ENCODE data around the gene DAPP1. TPM values are rescaled to one million over a fixed set of nuclear protein-coding genes. Genes with fewer than 3 reads are reported as not detected.

Gene DAPP1
- total RNA-seq, 1 donor from 2014 or later: 29.5 TPM

- Mint-ChIP-seq H3K36me3 (ENCODE audit: low read depth) (no peaks in the 10 kb centered on the region), H3K4me3 (no peak overlapping the region), H3K27ac (no peak overlapping the region), H3K27me3 (peaks cover 2% of the 10 kb centered on the region), H3K4me1 (peaks cover 27% of the 10 kb centered on the region), H3K9me3 (no peaks in the 10 kb centered on the region)
- intact Hi-C loops (cut with micrococcal nuclease): no loop called here
- no peak for DNase-seq
These were observed 6.1 kb upstream of the DAPP1 start for GRCh38 chr4:99810536-99810935.

GRCh38 chr4:99811117-99811516 lies 5.5 kb upstream of the DAPP1 start:
- peaks cover 32% of the 10 kb centered on the region for H3K4me1 Mint-ChIP-seq
- no peaks in the 10 kb centered on the region for H3K36me3 Mint-ChIP-seq (ENCODE audit: low read depth)
- no peak for DNase-seq
- H3K4me3 Mint-ChIP-seq: no peak overlapping the region
- no peaks in the 10 kb centered on the region for H3K9me3 Mint-ChIP-seq
- H3K27me3 Mint-ChIP-seq: peaks cover 2% of the 10 kb centered on the region
- no peak overlapping the region for H3K27ac Mint-ChIP-seq
- intact Hi-C loops (cut with micrococcal nuclease): loop anchor here (1.0 kb wide), 2 partner anchors 74 to 138 kb away; no protein-coding TSS in a partner anchor

DNA sequence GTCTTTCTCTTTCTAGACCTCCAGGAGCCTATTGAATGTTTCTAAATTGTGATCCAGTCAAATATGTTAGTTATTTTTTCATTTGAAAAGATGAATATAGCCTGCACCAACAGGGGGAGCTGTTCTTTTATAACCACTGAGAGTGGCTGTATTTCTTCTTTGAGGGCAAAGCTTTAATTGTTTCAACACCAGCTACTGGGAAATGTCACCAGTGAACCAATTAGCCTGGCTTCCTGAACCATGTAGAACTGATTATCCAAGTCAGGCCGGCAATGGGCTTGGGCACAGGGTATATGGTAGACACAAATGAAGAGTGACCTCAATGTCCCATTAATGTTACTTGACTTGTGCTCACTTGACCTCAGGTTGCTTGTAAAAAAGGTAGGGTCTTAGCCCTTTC lies 4.8 kb upstream of the DAPP1 start:
- no peak overlapping the region for H3K27ac Mint-ChIP-seq
- DNase-seq: peak; percentile 89
- peaks cover 39% of the 10 kb centered on the region for H3K4me1 Mint-ChIP-seq
- H3K4me3 Mint-ChIP-seq: no peak overlapping the region
- H3K9me3 Mint-ChIP-seq: no peaks in the 10 kb centered on the region
- intact Hi-C loops (cut with micrococcal nuclease): loop anchor here (1.0 kb wide), 2 partner anchors 73 to 137 kb away; no protein-coding TSS in a partner anchor
- peaks cover 2% of the 10 kb centered on the region for H3K27me3 Mint-ChIP-seq
- H3K36me3 Mint-ChIP-seq (ENCODE audit: low read depth): no peaks in the 10 kb centered on the region

- H3K9me3 Mint-ChIP-seq: no peaks in the 10 kb centered on the region
- no peaks in the 10 kb centered on the region for H3K27me3 Mint-ChIP-seq
- peaks cover 62% of the 10 kb centered on the region for H3K4me1 Mint-ChIP-seq
- intact Hi-C loops (cut with micrococcal nuclease): loop anchor here (1.0 to 5.0 kb wide), 6 partner anchors 32 to 282 kb away; partner anchors contain the start of genes H2AZ1 and LAMTOR3
- H3K4me3 Mint-ChIP-seq: peak overlapping the region; percentile 95
- peak overlapping the region; percentile 97 for H3K27ac Mint-ChIP-seq
- DNase-seq: no peak
- peaks cover 11% of the 10 kb centered on the region for H3K36me3 Mint-ChIP-seq (ENCODE audit: low read depth)
These were observed 1.0 kb upstream of the DAPP1 start for GRCh38 chr4:99815597-99816011.

GRCh38 chr4:99817309-99817890 lies 773 bp downstream of the DAPP1 start:
- H3K9me3 Mint-ChIP-seq: no peaks in the 10 kb centered on the region
- H3K4me3 Mint-ChIP-seq: peak overlapping the region; percentile 95
- H3K27me3 Mint-ChIP-seq: no peaks in the 10 kb centered on the region
- H3K27ac Mint-ChIP-seq: peak overlapping the region; percentile 97
- peaks cover 17% of the 10 kb centered on the region for H3K36me3 Mint-ChIP-seq (ENCODE audit: low read depth)
- peak; percentile 65 for DNase-seq
- peaks cover 71% of the 10 kb centered on the region for H3K4me1 Mint-ChIP-seq
- intact Hi-C loops (cut with micrococcal nuclease): loop anchor here (1.0 to 5.0 kb wide), 3 partner anchors 9 to 280 kb away; partner anchors contain the start of gene LAMTOR3

- no peaks in the 10 kb centered on the region for H3K9me3 Mint-ChIP-seq
- H3K4me1 Mint-ChIP-seq: peaks cover 75% of the 10 kb centered on the region
- H3K4me3 Mint-ChIP-seq: peak overlapping the region; percentile 95
- H3K27ac Mint-ChIP-seq: peak overlapping the region; percentile 6
- intact Hi-C loops (cut with micrococcal nuclease): loop anchor here (5.0 kb wide), 1 partner anchor 279 kb away; no protein-coding TSS in a partner anchor
- DNase-seq: no peak
- no peaks in the 10 kb centered on the region for H3K27me3 Mint-ChIP-seq
- peaks cover 23% of the 10 kb centered on the region for H3K36me3 Mint-ChIP-seq (ENCODE audit: low read depth)
These were observed 2.0 kb downstream of the DAPP1 start for GRCh38 chr4:99818661-99819060.

- Mint-ChIP-seq H3K9me3 (no peaks in the 10 kb centered on the region), H3K27ac (peak overlapping the region; percentile 69), H3K4me3 (peak overlapping the region; percentile 20), H3K27me3 (no peaks in the 10 kb centered on the region), H3K4me1 (peaks cover 76% of the 10 kb centered on the region), H3K36me3 (ENCODE audit: low read depth) (peaks cover 43% of the 10 kb centered on the region)
- intact Hi-C loops (cut with micrococcal nuclease): no loop called here
- DNase-seq: no peak
These were observed 5.4 kb downstream of the DAPP1 start for GRCh38 chr4:99821918-99822503.

DNA sequence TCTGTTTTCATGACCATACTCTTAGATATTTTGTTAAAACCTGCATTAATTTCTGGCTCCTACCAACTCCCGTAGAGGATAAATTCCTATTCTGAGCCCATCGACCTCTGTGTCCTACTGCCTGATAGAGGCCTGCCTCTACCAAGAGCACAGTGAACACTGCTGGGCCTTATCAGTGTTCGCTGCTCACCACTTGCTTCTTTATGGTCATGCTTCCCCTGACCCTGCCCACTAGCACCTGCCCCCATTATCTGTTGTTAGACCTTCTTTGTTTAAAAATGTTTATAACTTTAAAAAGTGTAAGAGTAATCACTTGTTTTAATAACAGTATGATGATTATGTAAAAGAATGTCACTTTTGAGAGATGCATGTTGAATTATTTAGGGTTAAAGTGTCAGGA lies 6.1 kb downstream of the DAPP1 start:
- Mint-ChIP-seq H3K4me1 (peaks cover 74% of the 10 kb centered on the region), H3K9me3 (no peaks in the 10 kb centered on the region), H3K27me3 (no peaks in the 10 kb centered on the region), H3K27ac (no peak overlapping the region), H3K36me3 (ENCODE audit: low read depth) (peaks cover 41% of the 10 kb centered on the region), H3K4me3 (peak overlapping the region; percentile 13)
- DNase-seq: no peak
- intact Hi-C loops (cut with micrococcal nuclease): no loop called here

DNA sequence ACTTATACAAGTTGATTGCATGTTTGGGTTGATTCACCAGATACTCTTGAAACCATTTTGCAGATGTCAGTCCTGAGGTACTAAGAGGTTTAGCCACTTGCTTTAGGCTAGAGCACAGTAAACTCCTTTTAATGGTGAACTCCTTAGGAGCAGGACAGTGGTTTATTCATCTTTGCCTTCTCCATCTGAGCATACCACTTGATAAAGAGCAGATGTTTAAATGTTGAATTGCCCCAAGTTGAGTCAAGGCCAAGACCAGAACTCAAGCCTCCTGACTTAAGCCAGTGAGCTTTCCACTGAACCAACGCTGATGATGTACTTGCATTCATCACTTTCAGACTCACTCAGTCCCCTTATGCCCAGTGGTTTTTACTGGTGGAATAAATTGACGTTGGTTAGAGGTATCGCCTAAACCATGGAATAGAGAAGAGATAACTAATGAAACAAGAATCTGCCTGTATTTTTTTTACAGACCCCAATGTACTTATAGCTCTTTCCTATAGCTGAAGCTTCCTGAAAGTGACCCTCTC lies 7.5 kb downstream of the DAPP1 start:
- peaks cover 70% of the 10 kb centered on the region for H3K4me1 Mint-ChIP-seq
- intact Hi-C loops (cut with micrococcal nuclease): no loop called here
- H3K9me3 Mint-ChIP-seq: no peaks in the 10 kb centered on the region
- H3K4me3 Mint-ChIP-seq: no peak overlapping the region
- DNase-seq: no peak
- peaks cover 37% of the 10 kb centered on the region for H3K36me3 Mint-ChIP-seq (ENCODE audit: low read depth)
- H3K27me3 Mint-ChIP-seq: no peaks in the 10 kb centered on the region
- peak overlapping the region; percentile 35 for H3K27ac Mint-ChIP-seq

DNA sequence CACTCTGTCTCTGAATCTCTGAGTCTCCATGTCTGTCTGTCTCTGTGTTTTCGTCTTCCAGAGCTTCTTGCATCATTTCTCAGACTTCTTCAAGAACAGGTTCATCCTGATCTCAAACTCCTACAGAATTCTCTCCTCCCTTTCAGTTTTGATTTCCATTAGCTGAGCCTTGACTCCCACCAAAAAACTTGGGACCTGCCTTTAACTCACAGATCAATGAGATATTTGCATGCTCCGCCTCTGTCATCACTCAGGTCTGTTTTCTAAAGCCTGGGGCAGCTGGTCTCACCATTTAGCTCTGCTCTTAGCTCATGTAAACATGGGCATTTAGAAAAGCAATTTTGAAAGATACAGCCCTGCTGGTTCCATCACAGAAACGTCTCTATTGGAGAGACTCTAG lies 8.6 kb downstream of the DAPP1 start:
- no peak for DNase-seq
- H3K36me3 Mint-ChIP-seq (ENCODE audit: low read depth): peaks cover 32% of the 10 kb centered on the region
- peak overlapping the region; percentile 7 for H3K27ac Mint-ChIP-seq
- H3K9me3 Mint-ChIP-seq: no peaks in the 10 kb centered on the region
- H3K4me1 Mint-ChIP-seq: peaks cover 61% of the 10 kb centered on the region
- H3K27me3 Mint-ChIP-seq: no peaks in the 10 kb centered on the region
- H3K4me3 Mint-ChIP-seq: no peak overlapping the region
- intact Hi-C loops (cut with micrococcal nuclease): no loop called here

- Mint-ChIP-seq H3K36me3 (ENCODE audit: low read depth) (peaks cover 34% of the 10 kb centered on the region), H3K9me3 (no peaks in the 10 kb centered on the region), H3K4me3 (no peak overlapping the region), H3K27me3 (no peaks in the 10 kb centered on the region), H3K27ac (no peak overlapping the region), H3K4me1 (peaks cover 62% of the 10 kb centered on the region)
- intact Hi-C loops (cut with micrococcal nuclease): loop anchor here (1.0 kb wide), 1 partner anchor 9 kb away; no protein-coding TSS in a partner anchor
- no peak for DNase-seq
These were observed 9.4 kb downstream of the DAPP1 start for GRCh38 chr4:99826016-99826415.

GRCh38 chr4:99827454-99827853 lies 10.8 kb downstream of the DAPP1 start:
- Mint-ChIP-seq H3K27ac (peak overlapping the region; percentile 49), H3K4me1 (peaks cover 50% of the 10 kb centered on the region), H3K27me3 (no peaks in the 10 kb centered on the region), H3K9me3 (no peaks in the 10 kb centered on the region), H3K4me3 (no peak overlapping the region), H3K36me3 (ENCODE audit: low read depth) (peaks cover 28% of the 10 kb centered on the region)
- intact Hi-C loops (cut with micrococcal nuclease): no loop called here
- no peak for DNase-seq

GRCh38 chr4:99827857-99828256 lies 11.2 kb downstream of the DAPP1 start:
- peak overlapping the region; percentile 49 for H3K27ac Mint-ChIP-seq
- H3K36me3 Mint-ChIP-seq (ENCODE audit: low read depth): peaks cover 26% of the 10 kb centered on the region
- intact Hi-C loops (cut with micrococcal nuclease): no loop called here
- no peaks in the 10 kb centered on the region for H3K9me3 Mint-ChIP-seq
- peaks cover 46% of the 10 kb centered on the region for H3K4me1 Mint-ChIP-seq
- no peaks in the 10 kb centered on the region for H3K27me3 Mint-ChIP-seq
- H3K4me3 Mint-ChIP-seq: no peak overlapping the region
- no peak for DNase-seq

DNA sequence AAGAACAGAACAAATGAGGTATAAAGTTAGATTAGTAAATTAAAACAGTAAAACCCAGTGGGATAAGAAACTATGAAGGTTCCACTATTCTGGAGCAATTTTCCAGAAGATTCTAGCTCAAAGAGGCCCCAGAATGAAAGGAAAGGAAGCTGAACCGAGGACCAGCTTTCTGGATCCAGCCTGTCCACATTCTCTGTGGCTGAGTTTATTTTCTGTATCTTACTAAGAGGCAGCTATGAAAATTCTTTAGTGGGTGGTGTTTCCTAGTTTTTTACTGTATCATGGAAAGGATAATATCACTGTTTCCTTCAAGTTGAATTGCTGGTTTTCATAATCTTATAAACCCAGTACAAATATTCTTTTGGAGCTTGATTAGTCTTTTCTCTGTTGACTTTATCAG lies 11.8 kb downstream of the DAPP1 start:
- intact Hi-C loops (cut with micrococcal nuclease): no loop called here
- H3K27ac Mint-ChIP-seq: no peak overlapping the region
- H3K4me3 Mint-ChIP-seq: no peak overlapping the region
- H3K27me3 Mint-ChIP-seq: no peaks in the 10 kb centered on the region
- no peak for DNase-seq
- no peaks in the 10 kb centered on the region for H3K9me3 Mint-ChIP-seq
- H3K4me1 Mint-ChIP-seq: peaks cover 46% of the 10 kb centered on the region
- H3K36me3 Mint-ChIP-seq (ENCODE audit: low read depth): peaks cover 26% of the 10 kb centered on the region

Measured in activated CD4-positive, alpha-beta T cell treated with anti-CD3 and anti-CD28 coated beads, Interleukin-2, amount 10 ng/mL, durations not matched to agents 24 days and 14 days (primary cell).